DOHH2 (cell line): ENCODE results near the gene CASZ1.

Experiments
- H3F3A ChIP-seq: fragments of 200-600 bp; sonication (generic), shearing (Covaris generic); 2 replicates; pipeline ENCODE4 v1.6.0; 2016; ENCODE audit warnings: antibody characterized with exemption, mild to moderate bottlenecking; ENCODE audit not compliant: control insufficient read depth, insufficient read depth
- H3K27ac ChIP-seq: fragments of 200-600 bp; sonication (generic); 2 replicates; pipeline ENCODE4 v1.5.1; 2014; ENCODE audit warnings: low read depth, mild to moderate bottlenecking, low read length, moderate library complexity
- H3K27me3 ChIP-seq: fragments of 200-600 bp; sonication (generic); 2 replicates; pipeline ENCODE4 v1.6.1; 2014; ENCODE audit warnings: mild to moderate bottlenecking, low read length, mixed read lengths; ENCODE audit not compliant: control insufficient read depth
- H3K36me3 ChIP-seq: fragments of 200-600 bp; sonication (generic); 2 replicates; pipeline ENCODE4 v1.6.1; 2014; ENCODE audit warnings: mild to moderate bottlenecking, low read length, moderate library complexity, mixed read lengths; ENCODE audit not compliant: control insufficient read depth
- H3K4me1 ChIP-seq: fragments of 200-600 bp; sonication (generic); 2 replicates; pipeline ENCODE4 v1.6.1; 2014; ENCODE audit warnings: mild to moderate bottlenecking, low read length, mixed read lengths; ENCODE audit not compliant: control insufficient read depth
- H3K4me2 ChIP-seq: fragments of 200-600 bp; sonication (generic); 2 replicates; pipeline ENCODE4 v1.6.0; 2014; ENCODE audit warnings: mild to moderate bottlenecking, low read length, moderate library complexity
- H3K4me3 ChIP-seq: fragments of 200-600 bp; sonication (generic); 2 replicates; pipeline ENCODE4 v1.5.1; 2014; ENCODE audit warnings: mild to moderate bottlenecking, low read length, mixed read lengths
- H3K79me2 ChIP-seq: fragments of 200-600 bp; sonication (generic); 2 replicates; pipeline ENCODE4 v1.6.1; 2014; ENCODE audit warnings: mild to moderate bottlenecking, low read length, mixed read lengths; ENCODE audit not compliant: control insufficient read depth
- H3K9me2 ChIP-seq: fragments of 200-600 bp; sonication (generic); replicated peaks from 2 replicates; pipeline ENCODE4 v1.6.1; 2014; ENCODE audit warnings: mild to moderate bottlenecking, low read length, mixed read lengths; ENCODE audit not compliant: control insufficient read depth
- H3K9me3 ChIP-seq: fragments of 200-600 bp; sonication (generic); 2 replicates; pipeline ENCODE4 v1.6.1; 2014; ENCODE audit warnings: antibody characterized with exemption, low read length, mixed read lengths; ENCODE audit not compliant: control insufficient read depth, insufficient read depth
- H4K20me1 ChIP-seq: fragments of 200-600 bp; sonication (generic); 2 replicates; pipeline ENCODE4 v1.6.0; 2014; ENCODE audit warnings: low read depth, mild to moderate bottlenecking, antibody characterized with exemption, low read length, moderate library complexity; ENCODE audit not compliant: control insufficient read depth, insufficient read depth
- CTCF ChIP-seq: fragments of 200-600 bp; sonication (generic); IDR thresholded peaks from one replicate; pipeline ENCODE4 v1.5.1; 2014; ENCODE audit warnings: antibody characterized with exemption, mild to moderate bottlenecking, low read depth, low read length; ENCODE audit not compliant: poor library complexity, severe bottlenecking
- EZH2phosphoT487 ChIP-seq: fragments of 200-600 bp; sonication (generic); IDR thresholded peaks from 2 replicates; pipeline ENCODE4 v1.6.1; 2017; ENCODE audit warnings: borderline replicate concordance, mild to moderate bottlenecking, antibody characterized with exemption, low read length, moderate library complexity, mixed read lengths

The CASZ1 gene

GRCh38 chr1:10815858-10816195 is 19.4 kb upstream of the CASZ1 start:
- TF ChIP-seq CTCF (no peak), EZH2phosphoT487 (no peak)
- no peak overlapping the region for H3K4me2 ChIP-seq
- no peaks in the 10 kb centered on the region for H3K79me2 ChIP-seq
- H3K9me3 ChIP-seq, result no peaks in the 10 kb centered on the region
- H3K9me2 ChIP-seq, result no peaks in the 10 kb centered on the region
- H3K27ac ChIP-seq, result no peak overlapping the region
- H3K4me3 ChIP-seq, result no peak overlapping the region
- no peaks in the 10 kb centered on the region for H3K4me1 ChIP-seq
- H3K27me3 ChIP-seq, result no peaks in the 10 kb centered on the region
- H3F3A ChIP-seq, result no peaks in the 10 kb centered on the region
- no peaks in the 10 kb centered on the region for H3K36me3 ChIP-seq
- H4K20me1 ChIP-seq, result no peaks in the 10 kb centered on the region

GRCh38 chr1:10814976-10815857 is 18.8 kb upstream of the CASZ1 start:
- H3K4me3 ChIP-seq, result no peak overlapping the region
- H4K20me1 ChIP-seq, result no peaks in the 10 kb centered on the region
- no peaks in the 10 kb centered on the region for H3K9me3 ChIP-seq
- no peaks in the 10 kb centered on the region for H3K9me2 ChIP-seq
- H3K79me2 ChIP-seq, result no peaks in the 10 kb centered on the region
- H3F3A ChIP-seq, result no peaks in the 10 kb centered on the region
- H3K4me2 ChIP-seq, result no peak overlapping the region
- no peaks in the 10 kb centered on the region for H3K36me3 ChIP-seq
- TF ChIP-seq CTCF, result no peak
- no peak for TF ChIP-seq EZH2phosphoT487
- H3K27ac ChIP-seq, result no peak overlapping the region
- no peaks in the 10 kb centered on the region for H3K4me1 ChIP-seq
- H3K27me3 ChIP-seq, result no peaks in the 10 kb centered on the region

- H3K9me3 ChIP-seq, result no peaks in the 10 kb centered on the region
- H3K27ac ChIP-seq, result no peak overlapping the region
- no peak overlapping the region for H3K4me2 ChIP-seq
- no peaks in the 10 kb centered on the region for H3K79me2 ChIP-seq
- TF ChIP-seq CTCF (no peak), EZH2phosphoT487 (no peak)
- no peaks in the 10 kb centered on the region for H3K36me3 ChIP-seq
- H3K27me3 ChIP-seq, result no peaks in the 10 kb centered on the region
- no peak overlapping the region for H3K4me3 ChIP-seq
- H3F3A ChIP-seq, result no peaks in the 10 kb centered on the region
- H3K4me1 ChIP-seq, result no peaks in the 10 kb centered on the region
- no peaks in the 10 kb centered on the region for H3K9me2 ChIP-seq
- no peaks in the 10 kb centered on the region for H4K20me1 ChIP-seq
These were observed 17.9 kb upstream of the CASZ1 start for GRCh38 chr1:10814312-10814711.
